ENCODE data around the gene SPRTN. TPM values are rescaled to one million over a fixed set of nuclear protein-coding genes. Genes with fewer than 3 reads are reported as not detected.
A peak's percentile ranks its signal among the peaks of the same experiment; 100 is the strongest.
"Not testable (repeated sequence)": the region's sequence is repeated elsewhere in the genome, so short reads cannot be mapped to it uniquely, and the experiment has no call there.

The SPRTN gene
- total RNA-seq, 2 experiments from 2014 or later, result 14.4 to 17.5 TPM

GRCh38 chr1:231337472-231338269, 422 bp upstream of the SPRTN start, which contains the start of gene EXOC8:
EXOC8 (minus strand) TSS chr1:231337852; CDS start chr1:231337745, 107 bp downstream.
- Mint-ChIP-seq H3K4me3 (peak within 1 kb of the TSS; percentile 100), H3K9me3 (ENCODE audit: insufficient read depth) (no peaks in the 10 kb centered on the region), H3K4me1 (ENCODE audit: low read depth) (peaks cover 57% of the 10 kb centered on the region), H3K36me3 (ENCODE audit: low read depth) (peaks cover 52% of the 10 kb centered on the region), H3K27ac (peak within 1 kb of the TSS; percentile 99), H3K27me3 (ENCODE audit: low read depth) (peaks cover 2% of the 10 kb centered on the region)
- POLR2A ChIA-PET, result interaction anchor here (0.6 to 2.6 kb wide), 19 partner anchors 9 to 275 kb away, joined by 3 to 18 read pairs (median 5); partner anchors contain the start of gene EGLN1
- ATAC-seq (peak; percentile 86), DNase-seq (peak; percentile 97)
- CTCF ChIA-PET, result interaction anchor here (0.7 to 4.2 kb wide), 17 partner anchors 9 to 419 kb away, joined by 3 to 27 read pairs (median 4); partner anchors contain the start of genes EGLN1 and GNPAT

DNA sequence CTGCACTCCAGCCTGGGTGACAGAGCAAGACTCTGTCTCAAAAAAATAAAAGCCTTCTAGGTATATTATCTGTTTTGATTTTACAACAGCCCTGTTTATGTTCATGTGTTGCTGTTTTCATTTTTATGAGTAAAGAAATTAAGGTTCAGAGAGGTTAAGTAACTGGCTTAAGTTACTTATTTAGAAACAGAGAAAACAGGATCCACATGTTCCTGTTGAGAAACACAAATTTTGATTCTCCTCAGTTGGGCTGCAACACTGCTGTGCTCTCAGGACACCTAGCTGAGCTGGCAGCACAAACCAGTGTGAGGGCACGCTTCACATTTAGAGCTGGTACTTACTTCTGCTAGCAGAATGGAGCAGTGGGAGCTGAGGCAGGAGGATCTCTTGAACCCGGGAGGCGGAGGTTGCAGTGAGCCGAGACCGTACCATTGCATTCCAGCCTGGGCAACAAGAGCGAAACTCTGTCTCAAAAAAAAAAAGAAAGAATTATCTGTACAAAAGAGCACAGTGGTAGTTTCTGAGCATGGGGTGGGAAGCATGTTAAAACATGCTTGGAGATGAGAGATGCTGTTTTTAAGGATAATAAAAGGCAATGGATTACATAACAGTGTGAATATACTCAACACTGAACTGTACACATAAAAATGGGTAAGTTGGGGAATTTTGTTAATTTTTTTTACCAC, 2.4 kb downstream of the SPRTN start:
- Mint-ChIP-seq H3K27me3 (ENCODE audit: low read depth) (peaks cover 2% of the 10 kb centered on the region), H3K36me3 (ENCODE audit: low read depth) (peaks cover 35% of the 10 kb centered on the region), H3K4me3 (no peak overlapping the region), H3K4me1 (ENCODE audit: low read depth) (peaks cover 32% of the 10 kb centered on the region), H3K27ac (no peak overlapping the region), H3K9me3 (ENCODE audit: insufficient read depth) (no peaks in the 10 kb centered on the region)
- ATAC-seq (no peak), DNase-seq (no peak)
- ChIA-PET POLR2A (interaction anchor here (0.6 kb wide), 1 partner anchor 25 kb away, joined by 3 read pairs; no protein-coding TSS in a partner anchor), CTCF (interaction anchor here (1.1 kb wide), 1 partner anchor 80 kb away, joined by 4 read pairs; no protein-coding TSS in a partner anchor)

GRCh38 chr1:231347961-231348360, 9.9 kb downstream of the SPRTN start:
- ChIA-PET POLR2A (no interaction called here), CTCF (no interaction called here)
- no peaks in the 10 kb centered on the region for H3K9me3 Mint-ChIP-seq (ENCODE audit: insufficient read depth)
- DNase-seq (no peak), ATAC-seq (no peak)
- no peaks in the 10 kb centered on the region for H3K4me1 Mint-ChIP-seq (ENCODE audit: low read depth)
- H3K27me3 Mint-ChIP-seq (ENCODE audit: low read depth), result no peaks in the 10 kb centered on the region
- no peak overlapping the region for H3K4me3 Mint-ChIP-seq
- peaks cover 40% of the 10 kb centered on the region for H3K36me3 Mint-ChIP-seq (ENCODE audit: low read depth)
- no peak overlapping the region for H3K27ac Mint-ChIP-seq

DNA sequence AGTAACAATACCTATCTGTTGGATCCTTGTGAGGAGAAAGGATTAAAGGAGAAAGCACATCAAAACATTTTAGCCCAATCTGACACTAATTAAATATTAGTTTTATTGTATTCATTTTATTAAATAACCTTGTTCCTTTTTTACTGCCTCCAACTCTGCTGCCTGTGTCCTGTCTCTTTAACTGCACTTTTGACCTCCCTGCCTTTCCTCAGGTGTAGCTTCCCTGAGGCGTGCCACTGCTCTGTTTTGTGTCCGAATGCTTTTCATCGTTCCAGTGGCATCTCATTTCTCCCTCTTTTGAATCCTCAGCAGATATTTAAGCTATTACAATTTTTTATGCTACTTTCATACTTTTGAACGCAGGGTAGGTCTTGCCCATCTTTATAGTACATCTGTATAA, 10.3 kb downstream of the SPRTN start:
- Mint-ChIP-seq H3K36me3 (ENCODE audit: low read depth) (peaks cover 42% of the 10 kb centered on the region), H3K9me3 (ENCODE audit: insufficient read depth) (no peaks in the 10 kb centered on the region), H3K27ac (no peak overlapping the region), H3K4me3 (no peak overlapping the region), H3K4me1 (ENCODE audit: low read depth) (no peaks in the 10 kb centered on the region), H3K27me3 (ENCODE audit: low read depth) (no peaks in the 10 kb centered on the region)
- ATAC-seq (no peak), DNase-seq (no peak)
- ChIA-PET CTCF (interaction anchor here (1.0 kb wide), 1 partner anchor 9 kb away, joined by 5 read pairs; no protein-coding TSS in a partner anchor), POLR2A (interaction anchor here (0.9 kb wide), 1 partner anchor 10 kb away, joined by 5 read pairs; the partner anchor contains the start of genes EXOC8 and SPRTN)

DNA sequence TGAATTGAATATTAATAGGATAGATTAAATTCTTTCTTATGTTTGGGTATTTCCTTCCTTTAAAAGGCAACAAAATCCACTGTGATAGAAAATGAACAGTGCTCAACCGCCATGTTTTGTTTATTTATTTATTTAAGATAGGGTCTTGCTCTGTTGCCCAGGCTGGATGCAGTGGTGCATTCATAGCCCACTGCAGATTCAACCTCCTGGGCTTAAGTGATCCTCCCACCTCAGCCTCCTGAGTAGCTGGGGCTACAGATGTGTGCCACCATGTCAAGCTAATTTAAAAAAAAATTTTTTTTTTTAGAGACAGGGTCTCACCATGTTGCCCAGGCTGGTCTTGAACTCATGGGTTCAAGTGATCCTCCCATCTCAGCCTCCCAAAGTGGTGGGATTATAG, 10.8 kb downstream of the SPRTN start:
- ATAC-seq; H3K4me3 Mint-ChIP-seq; H3K9me3 Mint-ChIP-seq (ENCODE audit: insufficient read depth); H3K27ac Mint-ChIP-seq; H3K27me3 Mint-ChIP-seq (ENCODE audit: low read depth); DNase-seq; H3K4me1 Mint-ChIP-seq (ENCODE audit: low read depth): not testable (repeated sequence)
- ChIA-PET POLR2A (interaction anchor here (0.9 kb wide), 1 partner anchor 11 kb away, joined by 5 read pairs; the partner anchor contains the start of genes EXOC8 and SPRTN), CTCF (interaction anchor here (1.0 kb wide), 1 partner anchor 8 kb away, joined by 5 read pairs; no protein-coding TSS in a partner anchor)
- H3K36me3 Mint-ChIP-seq (ENCODE audit: low read depth), result peaks cover 42% of the 10 kb centered on the region

- POLR2A ChIA-PET, result no interaction called here
- ATAC-seq, result no peak
- DNase-seq, result no peak
- CTCF ChIA-PET, result no interaction called here
- no peak overlapping the region for H3K27ac Mint-ChIP-seq
- H3K9me3 Mint-ChIP-seq (ENCODE audit: insufficient read depth), result no peaks in the 10 kb centered on the region
- no peaks in the 10 kb centered on the region for H3K4me1 Mint-ChIP-seq (ENCODE audit: low read depth)
- peaks cover 36% of the 10 kb centered on the region for H3K36me3 Mint-ChIP-seq (ENCODE audit: low read depth)
- no peak overlapping the region for H3K4me3 Mint-ChIP-seq
- H3K27me3 Mint-ChIP-seq (ENCODE audit: low read depth), result no peaks in the 10 kb centered on the region
Observed at GRCh38 chr1:231351816-231352215, 13.7 kb downstream of the SPRTN start.

DNA sequence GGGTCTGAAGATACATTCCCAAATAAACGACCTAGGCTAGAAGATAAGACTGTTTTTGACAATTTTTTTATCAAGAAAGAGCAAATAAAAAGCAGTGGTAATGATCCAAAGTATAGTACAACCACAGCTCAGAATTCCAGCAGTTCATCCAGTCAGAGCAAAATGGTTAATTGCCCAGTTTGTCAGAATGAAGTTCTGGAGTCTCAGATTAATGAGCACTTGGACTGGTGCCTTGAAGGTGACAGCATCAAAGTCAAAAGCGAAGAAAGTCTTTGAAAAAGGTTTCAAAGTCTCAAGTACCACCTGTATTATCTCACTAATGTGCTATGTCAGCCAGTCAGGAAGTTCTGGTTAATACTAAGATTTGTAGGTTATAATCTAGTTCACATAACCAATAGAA, 15.0 kb downstream of the SPRTN start:
- Mint-ChIP-seq H3K4me1 (ENCODE audit: low read depth) (peaks cover 7% of the 10 kb centered on the region), H3K36me3 (ENCODE audit: low read depth) (peaks cover 36% of the 10 kb centered on the region), H3K9me3 (ENCODE audit: insufficient read depth) (no peaks in the 10 kb centered on the region), H3K4me3 (no peak overlapping the region), H3K27me3 (ENCODE audit: low read depth) (no peaks in the 10 kb centered on the region), H3K27ac (no peak overlapping the region)
- ChIA-PET POLR2A (no interaction called here), CTCF (no interaction called here)
- DNase-seq, result no peak
- ATAC-seq, result no peak

DNA sequence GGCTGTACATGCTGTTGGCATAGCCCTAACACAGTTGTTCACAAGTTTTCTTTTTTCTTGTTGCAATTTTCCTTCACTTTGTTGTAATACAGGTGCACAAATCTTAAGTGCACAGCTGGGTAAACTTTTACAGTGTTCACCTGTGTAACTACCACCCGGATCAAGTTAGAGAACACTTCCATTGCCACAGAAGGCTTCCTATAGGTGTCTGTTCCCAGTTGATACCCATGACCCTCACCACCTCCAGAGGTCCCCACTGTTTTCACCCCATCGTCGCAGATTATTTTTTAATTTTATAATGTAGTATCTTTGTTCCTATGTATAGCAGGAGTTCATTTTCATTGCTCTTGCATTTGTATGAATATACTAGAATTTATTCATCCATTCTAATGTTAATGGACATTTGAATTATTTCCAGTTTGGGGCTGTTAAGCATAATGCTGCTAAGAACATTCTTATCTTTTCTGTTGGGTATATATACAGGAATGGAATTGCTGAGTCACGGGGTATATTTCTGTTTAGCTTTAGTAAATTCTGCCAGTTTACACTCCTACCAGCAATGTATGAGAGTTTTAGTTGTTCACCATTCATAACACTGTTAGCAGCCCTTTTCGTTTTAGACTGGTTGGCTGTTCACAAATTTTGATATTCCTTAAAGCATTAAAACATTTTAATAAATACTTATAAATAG, 16.4 kb downstream of the SPRTN start:
- POLR2A ChIA-PET, result no interaction called here
- ATAC-seq (no peak), DNase-seq (no peak)
- H3K36me3 Mint-ChIP-seq (ENCODE audit: low read depth), result peaks cover 29% of the 10 kb centered on the region
- H3K4me3 Mint-ChIP-seq, result no peak overlapping the region
- peaks cover 8% of the 10 kb centered on the region for H3K4me1 Mint-ChIP-seq (ENCODE audit: low read depth)
- CTCF ChIA-PET, result interaction anchor here (1.0 to 3.3 kb wide), 2 partner anchors 196 to 237 kb away, joined by 3 to 18 read pairs; no protein-coding TSS in a partner anchor
- H3K27ac Mint-ChIP-seq, result no peak overlapping the region
- H3K27me3 Mint-ChIP-seq (ENCODE audit: low read depth), result no peaks in the 10 kb centered on the region
- H3K9me3 Mint-ChIP-seq (ENCODE audit: insufficient read depth), result no peaks in the 10 kb centered on the region

- Mint-ChIP-seq H3K36me3 (ENCODE audit: low read depth) (peaks cover 31% of the 10 kb centered on the region), H3K4me3 (no peak overlapping the region), H3K27ac (no peak overlapping the region), H3K4me1 (ENCODE audit: low read depth) (peaks cover 8% of the 10 kb centered on the region), H3K9me3 (ENCODE audit: insufficient read depth) (no peaks in the 10 kb centered on the region), H3K27me3 (ENCODE audit: low read depth) (no peaks in the 10 kb centered on the region)
- no peak for DNase-seq
- CTCF ChIA-PET, result interaction anchor here (1.0 to 3.3 kb wide), 2 partner anchors 195 to 237 kb away, joined by 3 to 18 read pairs; no protein-coding TSS in a partner anchor
- ATAC-seq, result no peak
- POLR2A ChIA-PET, result no interaction called here
Observed at GRCh38 chr1:231355171-231355570, 17.1 kb downstream of the SPRTN start.

DNA sequence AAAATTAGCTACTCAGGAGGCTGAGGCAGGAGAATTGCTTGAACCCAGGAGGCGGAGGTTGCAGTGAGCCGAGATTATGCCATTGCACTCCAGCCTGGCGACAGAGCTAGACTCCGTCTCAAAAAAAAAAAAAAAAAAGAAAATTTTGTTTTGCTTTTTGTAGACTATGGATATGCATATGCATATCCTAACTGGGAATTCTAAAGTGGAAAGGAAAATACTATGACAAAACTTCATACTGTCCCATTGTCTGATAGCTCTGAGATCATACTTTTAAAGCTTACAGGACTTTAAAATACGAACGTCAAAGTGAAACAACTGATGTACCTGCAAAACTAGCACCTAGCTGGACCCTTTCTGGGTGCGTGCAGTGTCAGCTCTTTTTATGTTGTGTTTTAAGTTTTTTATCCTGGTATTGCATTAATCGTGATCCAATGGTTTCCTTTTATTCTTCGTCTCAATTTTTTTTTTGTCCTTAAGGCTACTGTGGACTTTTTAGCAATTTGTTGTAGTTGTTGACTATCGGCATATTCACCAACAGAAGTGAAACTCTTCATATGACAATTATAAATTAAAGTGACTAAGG, 19.2 kb downstream of the SPRTN start:
- CTCF ChIA-PET, result interaction anchor here (0.6 to 3.3 kb wide), 27 partner anchors 8 to 792 kb away, joined by 3 to 24 read pairs (median 4); partner anchors contain the start of genes EXOC8, SPRTN and TSNAX
- no peak overlapping the region for H3K4me3 Mint-ChIP-seq
- POLR2A ChIA-PET, result interaction anchor here (0.6 kb wide), 2 partner anchors 169 to 296 kb away, joined by 3 read pairs; no protein-coding TSS in a partner anchor

DNA sequence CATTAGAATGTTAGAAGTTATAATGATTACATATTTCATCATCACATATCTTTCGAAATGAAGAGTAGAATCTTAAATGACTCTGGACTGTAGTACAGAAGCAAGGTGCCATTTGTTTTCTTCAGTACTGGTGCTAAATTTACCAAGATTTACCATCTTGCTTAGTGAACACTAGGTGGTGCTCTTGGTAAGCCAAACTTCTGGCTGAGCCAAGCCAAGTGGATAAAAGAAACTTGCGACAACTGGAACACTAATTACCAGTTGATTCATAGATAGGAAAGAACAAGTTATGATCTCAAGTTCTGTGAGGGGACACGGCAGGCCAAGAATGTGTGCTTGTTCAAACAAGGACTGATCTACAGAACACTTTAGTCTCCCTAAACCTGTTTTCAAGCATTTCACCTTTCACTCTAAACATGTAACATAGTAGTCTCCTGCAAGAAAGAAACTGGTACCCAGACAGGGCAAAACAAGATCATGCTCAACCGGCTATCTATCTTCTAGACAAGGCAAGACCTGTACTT, 19.8 kb downstream of the SPRTN start:
- POLR2A ChIA-PET, result no interaction called here
- Mint-ChIP-seq H3K9me3 (ENCODE audit: insufficient read depth) (no peaks in the 10 kb centered on the region), H3K4me1 (ENCODE audit: low read depth) (peaks cover 8% of the 10 kb centered on the region), H3K4me3 (no peak overlapping the region), H3K27me3 (ENCODE audit: low read depth) (no peaks in the 10 kb centered on the region), H3K36me3 (ENCODE audit: low read depth) (peaks cover 30% of the 10 kb centered on the region), H3K27ac (peak overlapping the region; percentile 4)
- CTCF ChIA-PET, result interaction anchor here (0.7 to 3.3 kb wide), 31 partner anchors 9 to 259 kb away, joined by 3 to 24 read pairs (median 4); partner anchors contain the start of genes EXOC8, SPRTN and TSNAX
- ATAC-seq (peak; percentile 85), DNase-seq (peak; percentile 57)

More for the DNA sequence above, 19.2 kb downstream of the SPRTN start:
- H3K36me3 Mint-ChIP-seq (ENCODE audit: low read depth), result peaks cover 31% of the 10 kb centered on the region
- H3K27me3 Mint-ChIP-seq (ENCODE audit: low read depth), result no peaks in the 10 kb centered on the region
- ATAC-seq (no peak), DNase-seq (no peak)
- H3K4me1 Mint-ChIP-seq (ENCODE audit: low read depth), result peaks cover 8% of the 10 kb centered on the region
- no peaks in the 10 kb centered on the region for H3K9me3 Mint-ChIP-seq (ENCODE audit: insufficient read depth)
- H3K27ac Mint-ChIP-seq, result no peak overlapping the region

Data from activated CD8-positive, alpha-beta T cell treated with anti-CD3 and anti-CD28 coated beads, Interleukin-2, amount 10 ng/mL, durations not matched to agents 7 days and 5 days (primary cell).